Suprapubic skin (tissue), 4 donors: ENCODE measurements around the gene ITPK1. TPM values are rescaled to one million over a fixed set of nuclear protein-coding genes. Genes with fewer than 3 reads are reported as not detected.

ENCODE experiments used
- DNase-seq, 2 donors: peaks; one replicate each; pipeline ENCODE4 v3.0.0-alpha.2; 2019; ENCODE audit warnings: low spot score in 2 of 2
- H3K27ac ChIP-seq: fragments of 200-600 bp; sonication (generic); one replicate; pipeline ENCODE4 v1.5.1; 2019
- H3K27me3 ChIP-seq: fragments of 200-600 bp; sonication (generic); one replicate; pipeline ENCODE4 v1.5.1; 2019
- H3K36me3 ChIP-seq: fragments of 200-600 bp; sonication (generic); one replicate; pipeline ENCODE4 v1.5.1; 2019
- H3K4me1 ChIP-seq: fragments of 200-600 bp; sonication (generic); one replicate; pipeline ENCODE4 v1.5.1; 2019
- H3K4me3 ChIP-seq: fragments of 200-600 bp; sonication (generic); one replicate; pipeline ENCODE4 v1.5.1; 2019; ENCODE audit warnings: mild to moderate bottlenecking
- H3K9me3 ChIP-seq: fragments of 200-600 bp; sonication (generic); one replicate; pipeline ENCODE4 v1.5.1; 2019
- EP300 ChIP-seq: sonication (generic); formaldehyde crosslinking; IDR thresholded peaks from one replicate; pipeline ENCODE4 v1.6.1; 2017; ENCODE audit warnings: antibody characterized with exemption
- POLR2A ChIP-seq, 2 donors: fragments of 450-650 bp; IDR thresholded peaks; one replicate each; pipeline ENCODE4 v1.6.1; 2017; ENCODE audit warnings: antibody characterized with exemption in 2 of 2, mild to moderate bottlenecking in 2 of 2, moderate library complexity in 2 of 2
- POLR2AphosphoS5 ChIP-seq, 3 donors: sonication (generic); formaldehyde crosslinking; IDR thresholded peaks; one replicate each; pipeline ENCODE4 v1.6.1; 2017; ENCODE audit warnings: antibody characterized with exemption in 3 of 3
- WGBS: methylation state at CpG from one replicate; pipeline ENCODE4 v1.1.5; 2018; 5-methylcytosine and 5-hydroxymethylcytosine counted together
- total RNA-seq, 4 donors: library from RNA; depleted of rRNA; stranded (reverse); fragments of >200 nt; gene quantifications; one replicate each; pipeline ENCODE4 v1.1.0, GENCODE V29; 2016
- TF ChIP-seq, protein P1 (sequence below), 2 donors: fragments of 200-600 bp in 1 of 2; fragments of 450-650 bp in 1 of 2; sonication (generic) in 1 of 2; IDR thresholded peaks; one replicate each; pipeline ENCODE4 v1.5.1; 2016 to 2019; ENCODE audit warnings: antibody characterized with exemption in 2 of 2, mild to moderate bottlenecking in 1 of 2, moderate library complexity in 1 of 2

The ITPK1 gene
- total RNA-seq, 4 donors from 2014 or later, result 29.9 to 33.6 (median 32.2) TPM

DNA sequence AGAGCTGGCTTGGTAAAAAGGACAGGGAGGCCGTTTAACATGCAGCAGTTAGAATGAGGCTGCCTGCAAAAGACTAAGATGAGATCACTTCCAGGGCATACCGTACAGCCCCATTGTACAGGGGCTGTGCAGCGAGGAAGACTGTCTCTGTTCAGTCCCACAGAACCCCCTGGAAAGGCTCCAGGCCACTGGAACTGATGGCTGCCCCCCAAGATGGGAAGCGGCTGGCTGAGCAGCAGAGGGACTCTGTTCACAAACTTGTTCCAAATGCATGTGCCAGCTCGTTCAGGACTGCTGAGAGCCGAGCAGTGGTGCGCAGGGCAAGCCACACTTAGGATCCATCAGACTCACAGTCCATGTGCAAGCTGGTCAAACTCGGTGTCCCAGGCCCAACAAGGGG is 109.9 kb downstream of the ITPK1 start:
- no peak overlapping the region for H3K27ac ChIP-seq
- no peaks in the 10 kb centered on the region for H3K9me3 ChIP-seq
- no peak overlapping the region for H3K4me3 ChIP-seq
- WGBS, result 41% methylated on average over 8 of the region's 8 CpGs
- no peak for DNase-seq
- H3K27me3 ChIP-seq, result no peaks in the 10 kb centered on the region
- TF ChIP-seq, protein P1, sequence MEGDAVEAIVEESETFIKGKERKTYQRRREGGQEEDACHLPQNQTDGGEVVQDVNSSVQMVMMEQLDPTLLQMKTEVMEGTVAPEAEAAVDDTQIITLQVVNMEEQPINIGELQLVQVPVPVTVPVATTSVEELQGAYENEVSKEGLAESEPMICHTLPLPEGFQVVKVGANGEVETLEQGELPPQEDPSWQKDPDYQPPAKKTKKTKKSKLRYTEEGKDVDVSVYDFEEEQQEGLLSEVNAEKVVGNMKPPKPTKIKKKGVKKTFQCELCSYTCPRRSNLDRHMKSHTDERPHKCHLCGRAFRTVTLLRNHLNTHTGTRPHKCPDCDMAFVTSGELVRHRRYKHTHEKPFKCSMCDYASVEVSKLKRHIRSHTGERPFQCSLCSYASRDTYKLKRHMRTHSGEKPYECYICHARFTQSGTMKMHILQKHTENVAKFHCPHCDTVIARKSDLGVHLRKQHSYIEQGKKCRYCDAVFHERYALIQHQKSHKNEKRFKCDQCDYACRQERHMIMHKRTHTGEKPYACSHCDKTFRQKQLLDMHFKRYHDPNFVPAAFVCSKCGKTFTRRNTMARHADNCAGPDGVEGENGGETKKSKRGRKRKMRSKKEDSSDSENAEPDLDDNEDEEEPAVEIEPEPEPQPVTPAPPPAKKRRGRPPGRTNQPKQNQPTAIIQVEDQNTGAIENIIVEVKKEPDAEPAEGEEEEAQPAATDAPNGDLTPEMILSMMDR (IDR thresholded peaks at IDR 0.05), result no peak
- H3K36me3 ChIP-seq, result no peaks in the 10 kb centered on the region
- H3K4me1 ChIP-seq, result peaks cover 64% of the 10 kb centered on the region

DNA sequence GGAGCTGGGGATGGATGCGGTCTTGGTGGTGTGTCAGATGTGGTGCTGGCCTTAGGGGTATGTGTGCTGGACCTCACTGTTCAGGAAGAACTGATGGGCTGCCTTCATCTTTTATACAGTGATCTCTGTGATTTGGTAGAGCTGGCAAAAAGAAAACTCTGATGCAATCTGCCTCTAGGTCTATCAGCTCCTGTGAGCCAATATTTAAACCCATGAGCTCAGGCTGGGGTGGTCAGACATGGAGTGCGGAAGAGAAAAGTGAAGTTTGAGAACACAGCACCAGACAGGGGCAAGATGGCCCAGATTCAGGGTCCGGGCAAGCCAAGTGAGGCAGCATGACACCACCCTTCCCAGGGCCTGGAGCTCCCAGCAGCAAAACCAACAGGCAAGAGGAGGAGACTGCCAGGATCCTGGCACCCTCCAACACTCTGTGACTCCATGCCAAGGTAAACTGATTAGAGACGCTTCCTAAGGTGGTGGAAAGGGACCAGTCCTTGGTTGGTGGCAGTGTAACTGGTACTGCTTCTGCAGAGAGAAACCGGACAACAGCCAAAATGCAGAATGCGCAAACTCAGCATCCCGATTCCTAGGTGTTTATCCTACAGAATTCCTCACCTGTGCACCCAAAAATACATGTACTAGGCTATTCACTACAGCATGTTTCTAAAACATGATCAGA is 110.5 kb downstream of the ITPK1 start:
- no peaks in the 10 kb centered on the region for H3K9me3 ChIP-seq
- no peak overlapping the region for H3K27ac ChIP-seq

DNA sequence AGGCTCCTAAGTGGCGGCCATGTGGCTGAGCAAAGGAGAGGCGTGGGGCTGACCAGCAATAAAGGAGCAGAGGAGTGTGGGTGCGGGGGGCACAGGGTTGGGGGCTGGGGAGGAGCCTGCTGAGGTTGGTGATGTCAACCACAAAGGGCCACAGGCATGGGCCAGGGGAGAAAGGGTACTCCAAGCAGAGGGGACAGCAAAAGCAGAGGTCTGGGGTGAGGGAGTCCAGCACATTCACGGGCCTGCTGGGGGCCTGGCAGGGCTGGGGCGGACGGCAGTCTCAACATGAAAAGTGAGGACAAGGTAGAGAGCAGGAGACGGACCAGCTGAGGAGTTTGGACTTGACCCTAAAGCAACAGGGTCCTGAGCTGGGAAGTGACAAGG is 111.0 kb downstream of the ITPK1 start:
- TF ChIP-seq POLR2A (IDR thresholded peaks at IDR 0.05) (no peak), EP300 (no peak), POLR2AphosphoS5 (IDR thresholded peaks at IDR 0.05) (no peak)
- TF ChIP-seq, protein P1 (IDR thresholded peaks at IDR 0.05), result no peak
- H3K27ac ChIP-seq, result no peak overlapping the region
- DNase-seq, result no peak
- H3K36me3 ChIP-seq, result no peaks in the 10 kb centered on the region
- peaks cover 56% of the 10 kb centered on the region for H3K4me1 ChIP-seq
- no peak overlapping the region for H3K4me3 ChIP-seq
- no peaks in the 10 kb centered on the region for H3K27me3 ChIP-seq
- WGBS, result 91% methylated on average over 7 of the region's 7 CpGs
- no peaks in the 10 kb centered on the region for H3K9me3 ChIP-seq

More for the DNA sequence above, 110.5 kb downstream of the ITPK1 start:
- no peaks in the 10 kb centered on the region for H3K27me3 ChIP-seq
- H3K4me1 ChIP-seq, result peaks cover 62% of the 10 kb centered on the region
- no peak for DNase-seq
- H3K4me3 ChIP-seq, result no peak overlapping the region
- TF ChIP-seq POLR2AphosphoS5 (IDR thresholded peaks at IDR 0.05) (no peak), POLR2A (IDR thresholded peaks at IDR 0.05) (no peak)
- TF ChIP-seq, protein P1 (IDR thresholded peaks at IDR 0.05), result no peak
- no peaks in the 10 kb centered on the region for H3K36me3 ChIP-seq
- WGBS, result 69% methylated on average over 7 of the region's 7 CpGs

DNA sequence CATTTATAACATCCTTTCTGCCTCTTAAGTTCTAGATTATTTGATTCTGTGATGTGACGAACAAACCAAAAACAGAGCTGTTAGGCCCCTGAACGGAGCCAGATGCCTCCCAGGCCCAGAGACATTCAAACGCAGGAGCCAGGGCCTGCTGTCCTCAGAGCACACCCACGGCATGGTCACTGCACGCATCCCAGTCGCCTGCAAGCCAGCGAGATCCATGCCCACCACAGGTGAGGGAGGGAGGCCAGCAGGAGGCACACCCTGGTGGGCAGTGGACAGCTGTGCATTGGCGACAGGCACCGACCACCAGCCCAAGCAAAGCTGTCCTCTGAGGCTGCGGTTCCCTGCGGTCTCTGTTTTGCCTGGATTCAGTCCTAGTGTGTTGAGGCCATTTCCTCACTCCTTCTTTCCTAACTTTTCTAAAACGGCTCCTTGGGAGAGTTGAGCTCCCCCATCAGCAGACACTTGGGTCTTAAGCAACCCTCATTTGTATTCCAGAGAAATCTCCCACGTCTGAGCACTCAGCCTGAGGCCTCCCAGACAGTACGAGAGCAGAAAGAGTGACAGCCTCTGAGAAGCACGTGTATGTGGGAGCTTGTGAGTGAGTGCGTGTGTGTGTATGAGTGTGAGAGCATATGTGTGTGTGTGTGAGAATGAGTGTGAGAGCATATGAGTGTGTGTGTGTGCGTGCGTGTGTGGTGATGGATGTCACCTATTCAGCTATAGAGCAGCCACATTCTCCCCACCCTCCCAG is 111.6 kb downstream of the ITPK1 start:
- H3K36me3 ChIP-seq, result no peaks in the 10 kb centered on the region
- H3K27ac ChIP-seq, result no peak overlapping the region
- H3K9me3 ChIP-seq, result no peaks in the 10 kb centered on the region
- no peak for DNase-seq
- H3K27me3 ChIP-seq, result no peaks in the 10 kb centered on the region
- no peak overlapping the region for H3K4me3 ChIP-seq
- H3K4me1 ChIP-seq, result peaks cover 52% of the 10 kb centered on the region
- WGBS, result 84% methylated on average over 15 of the region's 18 CpGs
- TF ChIP-seq, protein P1 (IDR thresholded peaks at IDR 0.05), result no peak
- TF ChIP-seq POLR2AphosphoS5 (IDR thresholded peaks at IDR 0.05) (no peak), POLR2A (IDR thresholded peaks at IDR 0.05) (no peak), EP300 (no peak)

DNA sequence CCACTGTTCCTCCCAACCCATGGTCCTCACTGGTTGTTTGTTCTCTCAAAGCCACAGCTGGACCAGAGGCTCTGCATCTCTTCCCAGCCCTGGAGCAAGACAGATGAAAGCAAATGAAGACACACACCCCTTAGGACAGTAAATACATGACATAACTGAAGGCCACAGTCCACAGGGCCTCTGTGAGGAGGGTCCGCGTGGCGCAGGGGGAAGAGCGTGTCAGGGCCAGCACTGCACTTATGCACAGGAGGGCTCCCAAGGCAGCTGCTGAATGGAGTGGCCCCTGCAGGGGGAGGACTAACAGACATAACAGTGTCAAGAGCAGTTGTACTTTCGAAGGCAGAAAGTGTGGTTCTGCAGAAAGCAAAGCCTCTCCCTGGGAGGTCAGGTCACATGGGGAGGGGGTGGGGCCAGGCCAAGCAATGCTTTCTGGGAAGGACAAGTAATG is 112.8 kb downstream of the ITPK1 start:
- peaks cover 40% of the 10 kb centered on the region for H3K4me1 ChIP-seq
- WGBS, result 94% methylated on average over 5 of the region's 5 CpGs

More for the DNA sequence above, 112.8 kb downstream of the ITPK1 start:
- TF ChIP-seq EP300 (no peak), POLR2AphosphoS5 (IDR thresholded peaks at IDR 0.05) (no peak), POLR2A (IDR thresholded peaks at IDR 0.05) (no peak)
- TF ChIP-seq, protein P1 (IDR thresholded peaks at IDR 0.05), result no peak
- H3K27ac ChIP-seq, result no peak overlapping the region
- H3K27me3 ChIP-seq, result no peaks in the 10 kb centered on the region
- H3K9me3 ChIP-seq, result no peaks in the 10 kb centered on the region
- no peak overlapping the region for H3K4me3 ChIP-seq
- no peak for DNase-seq
- no peaks in the 10 kb centered on the region for H3K36me3 ChIP-seq
